Subcutaneous abdominal adipose tissue (tissue), 5 donors: ENCODE measurements around the gene GPC5.
"Not testable (repeated sequence)": the region's sequence is repeated elsewhere in the genome, so short reads cannot be mapped to it uniquely, and the experiment has no call there.

Experiments used
- H3K27ac ChIP-seq: one replicate; pipeline ENCODE4 v1.7.0; 2013; ENCODE audit warnings: low read depth, mild to moderate bottlenecking, inconsistent platforms, low read length, moderate library complexity
- H3K27me3 ChIP-seq, 5 donors: one replicate each; pipeline ENCODE4 v1.7.0; 2013; ENCODE audit warnings: low read length in 5 of 5, inconsistent platforms in 1 of 5; ENCODE audit not compliant: control insufficient read depth in 5 of 5, insufficient read depth in 4 of 5
- H3K36me3 ChIP-seq, 5 donors: one replicate each; pipeline ENCODE4 v1.7.0; 2013; ENCODE audit warnings: low read length in 5 of 5; ENCODE audit not compliant: control insufficient read depth in 5 of 5, insufficient read depth in 5 of 5
- H3K4me1 ChIP-seq, 5 donors: one replicate each; pipeline ENCODE4 v1.7.0; 2013; ENCODE audit warnings: low read length in 5 of 5, mild to moderate bottlenecking in 3 of 5, moderate library complexity in 1 of 5; ENCODE audit not compliant: control insufficient read depth in 5 of 5, insufficient read depth in 5 of 5
- H3K4me3 ChIP-seq, 5 donors: one replicate each; pipeline ENCODE4 v1.7.0; 2013; ENCODE audit warnings: low read length in 5 of 5, low read depth in 1 of 5
- H3K9ac ChIP-seq, 5 donors: one replicate each; pipeline ENCODE4 v1.7.0; 2013; ENCODE audit warnings: low read length in 5 of 5, mild to moderate bottlenecking in 4 of 5, moderate library complexity in 3 of 5
- H3K9me3 ChIP-seq, 5 donors: one replicate each; pipeline ENCODE4 v1.7.0; 2013; ENCODE audit warnings: low read length in 5 of 5; ENCODE audit not compliant: control insufficient read depth in 5 of 5
- donor health status: healthy.
- donor health status: healthy.
- donor health status: healthy.
- donor health status: healthy.
- donor health status: healthy.

Gene GPC5

GRCh38 chr13:91655731-91656130 is 257.3 kb downstream of the GPC5 start:
- H3K27ac ChIP-seq, result no peak overlapping the region
- H3K9ac ChIP-seq, result no peak overlapping the region
- H3K27me3 ChIP-seq, result no peaks in the 10 kb centered on the region
- no peaks in the 10 kb centered on the region for H3K9me3 ChIP-seq
- H3K36me3 ChIP-seq, result no peaks in the 10 kb centered on the region
- H3K4me3 ChIP-seq, result no peak overlapping the region
- H3K4me1 ChIP-seq, result no peaks in the 10 kb centered on the region

DNA sequence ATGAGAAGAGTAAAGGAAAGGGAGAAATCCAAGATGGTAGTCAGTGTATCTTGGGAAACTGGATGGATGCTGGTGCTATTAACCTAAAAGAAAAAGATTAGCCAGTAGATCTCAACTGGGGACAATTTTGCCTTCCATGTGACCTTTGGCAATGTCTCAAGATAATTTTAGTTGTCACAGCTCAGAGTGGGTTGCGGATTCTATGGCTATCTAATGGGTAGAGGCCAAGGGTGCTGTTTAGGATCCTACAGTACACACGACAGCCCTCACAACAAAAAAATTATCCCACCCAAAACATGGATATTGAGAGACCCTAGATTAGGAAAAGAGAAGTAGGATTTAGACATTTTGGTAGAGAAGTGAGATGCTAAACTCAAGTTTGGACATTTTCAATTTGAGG is 258.9 kb downstream of the GPC5 start:
- Histone ChIP-seq H3K27me3 (no peaks in the 10 kb centered on the region), H3K9me3 (no peaks in the 10 kb centered on the region), H3K27ac (no peak overlapping the region), H3K4me1 (no peaks in the 10 kb centered on the region), H3K9ac (no peak overlapping the region), H3K4me3 (no peak overlapping the region), H3K36me3 (no peaks in the 10 kb centered on the region)

- Histone ChIP-seq H3K4me1 (no peaks in the 10 kb centered on the region), H3K36me3 (no peaks in the 10 kb centered on the region), H3K9me3 (no peaks in the 10 kb centered on the region), H3K9ac (no peak overlapping the region), H3K4me3 (no peak overlapping the region), H3K27ac (no peak overlapping the region), H3K27me3 (no peaks in the 10 kb centered on the region)
These were observed 261.0 kb downstream of the GPC5 start for GRCh38 chr13:91659256-91660075.

DNA sequence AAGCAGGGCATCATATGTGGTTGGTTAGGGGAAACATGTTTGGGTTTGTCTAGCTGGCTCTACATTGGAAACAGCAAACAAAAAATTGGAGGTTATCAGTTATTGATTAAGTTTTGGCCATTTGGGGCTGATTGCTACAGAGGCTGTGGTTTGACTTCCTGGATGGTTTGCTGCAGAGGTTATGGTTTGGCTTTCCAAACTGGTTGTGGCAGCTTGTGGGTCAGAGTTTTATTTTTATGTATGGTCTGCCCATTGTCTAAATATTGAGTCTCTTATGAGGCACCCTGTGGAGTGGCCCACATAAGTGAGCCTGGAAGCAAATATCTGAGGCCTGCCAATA is 261.6 kb downstream of the GPC5 start:
- no peaks in the 10 kb centered on the region for H3K36me3 ChIP-seq
- H3K4me3 ChIP-seq, result no peak overlapping the region
- no peak overlapping the region for H3K9ac ChIP-seq
- H3K27ac ChIP-seq, result no peak overlapping the region
- no peaks in the 10 kb centered on the region for H3K27me3 ChIP-seq
- H3K4me1 ChIP-seq, result no peaks in the 10 kb centered on the region
- no peaks in the 10 kb centered on the region for H3K9me3 ChIP-seq

DNA sequence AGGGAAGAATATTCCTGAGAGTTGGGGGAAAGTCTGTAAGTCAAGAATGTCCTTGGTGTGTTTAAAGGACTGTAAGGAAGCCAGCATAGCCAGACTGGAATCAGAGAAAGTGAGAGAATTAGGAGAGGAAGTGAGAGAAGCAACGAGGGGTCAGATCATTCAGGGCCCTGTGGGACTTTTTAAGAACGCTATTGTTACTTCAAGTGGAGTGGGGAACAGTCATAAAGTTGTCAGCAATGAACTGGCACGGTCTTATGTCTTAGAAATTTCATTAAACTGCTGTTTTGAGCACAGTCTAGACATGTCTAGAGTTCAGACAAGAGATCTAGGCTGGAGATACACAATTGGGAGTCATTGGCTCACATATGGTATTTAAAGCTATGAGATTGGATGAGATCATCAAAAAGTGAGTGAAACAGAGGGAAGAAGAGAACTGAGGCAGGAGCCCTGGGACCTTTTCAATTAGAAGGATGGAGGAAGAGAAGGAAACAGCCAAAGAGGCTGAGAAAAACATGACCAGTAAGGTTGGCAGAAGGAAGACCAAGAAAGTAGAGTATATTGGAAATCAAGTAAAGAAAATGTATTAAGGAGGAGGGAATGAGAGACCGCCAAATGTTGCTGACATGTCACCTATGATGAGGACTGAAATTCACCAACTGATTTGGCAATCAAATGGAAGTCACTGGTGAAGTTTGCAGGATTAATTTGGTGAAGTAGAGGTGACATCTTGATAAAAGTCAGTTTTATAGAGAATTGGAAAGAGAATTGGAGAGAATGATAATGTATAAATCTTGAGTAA is 263.5 kb downstream of the GPC5 start:
- Histone ChIP-seq H3K36me3 (no peaks in the 10 kb centered on the region), H3K4me1 (no peaks in the 10 kb centered on the region), H3K9ac (no peak overlapping the region), H3K9me3 (no peaks in the 10 kb centered on the region), H3K4me3 (no peak overlapping the region), H3K27ac (no peak overlapping the region), H3K27me3 (no peaks in the 10 kb centered on the region)

DNA sequence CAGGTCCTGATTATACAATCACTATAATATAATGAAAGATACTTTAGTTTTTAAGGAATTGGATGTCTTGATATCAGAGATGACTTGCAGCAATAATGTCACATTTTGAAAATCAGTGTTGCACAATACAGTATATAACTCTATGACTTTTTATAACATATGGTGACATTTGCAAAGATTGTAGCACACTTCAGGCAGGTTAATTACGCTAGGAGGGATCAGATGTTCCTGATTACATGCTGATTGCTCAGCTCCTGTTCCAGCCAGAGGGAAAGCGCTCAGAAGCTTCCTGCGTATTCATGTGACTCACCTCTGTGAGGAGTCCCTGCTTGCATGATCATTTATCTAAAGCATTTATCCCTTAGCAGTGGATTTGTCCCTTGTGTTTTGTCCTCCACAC is 265.6 kb downstream of the GPC5 start:
- no peaks in the 10 kb centered on the region for H3K36me3 ChIP-seq
- H3K27ac ChIP-seq, result no peak overlapping the region

DNA sequence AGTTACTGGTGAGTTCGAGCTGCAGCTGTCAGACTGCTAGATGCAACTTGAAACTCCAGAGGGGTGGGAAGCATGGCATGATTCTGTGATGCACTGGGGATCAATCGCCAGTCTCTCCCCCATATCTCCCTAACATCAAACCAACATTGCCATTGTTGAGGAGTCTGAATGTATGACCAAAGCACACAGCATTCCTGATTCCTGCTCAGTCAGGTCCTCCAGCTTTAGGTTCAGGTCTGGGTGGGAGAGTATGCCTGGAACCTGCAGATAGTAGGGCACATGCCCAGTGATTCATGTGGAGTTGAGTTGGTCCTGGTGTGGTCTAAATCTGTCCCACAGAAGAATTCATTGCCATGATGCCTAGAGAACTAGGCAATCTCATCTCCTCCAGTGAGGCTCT is 269.1 kb downstream of the GPC5 start:
- no peak overlapping the region for H3K4me3 ChIP-seq
- no peaks in the 10 kb centered on the region for H3K36me3 ChIP-seq
- no peaks in the 10 kb centered on the region for H3K9me3 ChIP-seq
- no peak overlapping the region for H3K9ac ChIP-seq
- no peaks in the 10 kb centered on the region for H3K4me1 ChIP-seq
- H3K27ac ChIP-seq, result no peak overlapping the region
- no peaks in the 10 kb centered on the region for H3K27me3 ChIP-seq

More for the DNA sequence above, 265.6 kb downstream of the GPC5 start:
- no peaks in the 10 kb centered on the region for H3K4me1 ChIP-seq
- no peak overlapping the region for H3K4me3 ChIP-seq
- no peaks in the 10 kb centered on the region for H3K9me3 ChIP-seq
- no peak overlapping the region for H3K9ac ChIP-seq
- H3K27me3 ChIP-seq, result no peaks in the 10 kb centered on the region

- H3K36me3 ChIP-seq, result no peaks in the 10 kb centered on the region
- no peaks in the 10 kb centered on the region for H3K4me1 ChIP-seq
- H3K9ac ChIP-seq, result no peak overlapping the region
- no peaks in the 10 kb centered on the region for H3K9me3 ChIP-seq
- no peak overlapping the region for H3K27ac ChIP-seq
- H3K4me3 ChIP-seq, result no peak overlapping the region
- no peaks in the 10 kb centered on the region for H3K27me3 ChIP-seq
These were observed 270.6 kb downstream of the GPC5 start for GRCh38 chr13:91668866-91669495.

- H3K9ac ChIP-seq, H3K9me3 ChIP-seq, H3K27ac ChIP-seq, H3K36me3 ChIP-seq, H3K4me3 ChIP-seq, H3K27me3 ChIP-seq, H3K4me1 ChIP-seq: not testable (repeated sequence)
These were observed 275.9 kb downstream of the GPC5 start for GRCh38 chr13:91674347-91674746.

GRCh38 chr13:91684746-91685145 is 286.3 kb downstream of the GPC5 start:
- Histone ChIP-seq H3K9ac (no peak overlapping the region), H3K27ac (no peak overlapping the region), H3K27me3 (no peaks in the 10 kb centered on the region), H3K4me1 (no peaks in the 10 kb centered on the region), H3K36me3 (no peaks in the 10 kb centered on the region), H3K4me3 (no peak overlapping the region), H3K9me3 (no peaks in the 10 kb centered on the region)
